Activated CD4-positive, alpha-beta T cell treated with anti-CD3 and anti-CD28 coated beads, Interleukin-2, amount 50 U/mL, for 24 hours (primary cell): ENCODE results near the gene GALNT17.
A peak's percentile ranks its signal among the peaks of the same experiment; 100 is the strongest.
"Not testable (repeated sequence)": the region's sequence is repeated elsewhere in the genome, so short reads cannot be mapped to it uniquely, and the experiment has no call there.

Source experiments
- DNase-seq, 2 donors: peaks; one replicate each; pipeline ENCODE4 v3.0.0-alpha.2; 2020; ENCODE audit warnings: low read depth in 1 of 2, low spot score in 1 of 2

Gene GALNT17

DNA sequence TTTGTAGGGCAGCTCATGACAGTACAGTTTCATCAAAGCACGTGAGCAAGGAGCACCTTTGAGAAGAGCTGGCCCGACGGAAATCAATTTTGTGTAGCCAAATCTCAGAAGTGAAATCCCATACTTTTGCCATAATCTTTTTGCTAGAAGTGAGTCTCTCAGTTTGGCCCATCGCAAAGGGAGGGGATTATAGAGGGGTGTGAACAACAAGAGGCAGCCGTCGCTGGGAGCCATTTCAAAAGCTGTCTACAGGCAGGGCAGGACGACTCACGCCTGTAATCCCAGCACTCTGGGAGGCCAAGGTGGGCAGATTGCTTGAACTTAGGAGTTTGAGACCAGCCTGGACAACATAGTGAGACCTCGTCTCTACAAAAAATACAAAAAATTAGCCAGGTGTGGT lies 599.8 kb downstream of the GALNT17 start:
- no peak for DNase-seq

GRCh38 chr7:71733107-71733870 lies 601.3 kb downstream of the GALNT17 start:
- peak; percentile 26 to 55 for DNase-seq

- peak in 1 of 2 donors; percentile 31 for DNase-seq
Measured at GRCh38 chr7:71735961-71736556, 604.1 kb downstream of the GALNT17 start.

- DNase-seq, result not testable (repeated sequence)
Measured at GRCh38 chr7:71737931-71738540, 606.1 kb downstream of the GALNT17 start.

DNA sequence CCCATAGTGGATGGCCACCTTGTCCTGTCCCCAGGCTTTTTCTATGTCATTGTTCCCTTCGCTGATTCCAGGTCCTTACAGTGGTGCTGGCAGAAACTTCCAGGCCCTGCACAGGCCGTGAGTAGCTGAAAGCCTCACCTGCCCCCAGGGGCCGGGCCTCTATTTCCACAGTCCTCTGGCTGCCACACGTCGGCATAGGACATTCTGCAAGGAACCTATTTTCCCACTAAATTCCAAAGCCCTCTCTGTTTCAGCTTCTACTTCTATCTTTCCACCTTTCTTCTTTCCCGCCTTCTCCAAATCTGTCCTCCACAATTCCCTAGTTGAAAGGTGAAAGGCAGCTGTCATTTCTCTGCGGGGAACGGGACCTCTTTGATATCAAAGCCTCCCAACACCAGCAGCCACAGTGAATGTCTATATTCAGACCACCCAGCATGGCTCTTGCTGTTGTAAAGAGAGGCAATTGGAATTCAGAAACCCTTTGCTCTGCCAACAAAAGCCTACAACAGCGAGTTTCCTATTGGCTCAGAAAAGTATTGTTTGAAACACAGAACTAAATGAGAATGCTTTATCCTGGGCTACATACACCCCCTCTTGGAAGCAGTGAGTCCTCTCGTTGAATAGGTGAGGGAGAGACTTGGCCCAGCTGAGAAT lies 607.7 kb downstream of the GALNT17 start:
- DNase-seq, result no peak

- DNase-seq, result no peak
Measured at GRCh38 chr7:71740174-71740560, 608.2 kb downstream of the GALNT17 start.

DNA sequence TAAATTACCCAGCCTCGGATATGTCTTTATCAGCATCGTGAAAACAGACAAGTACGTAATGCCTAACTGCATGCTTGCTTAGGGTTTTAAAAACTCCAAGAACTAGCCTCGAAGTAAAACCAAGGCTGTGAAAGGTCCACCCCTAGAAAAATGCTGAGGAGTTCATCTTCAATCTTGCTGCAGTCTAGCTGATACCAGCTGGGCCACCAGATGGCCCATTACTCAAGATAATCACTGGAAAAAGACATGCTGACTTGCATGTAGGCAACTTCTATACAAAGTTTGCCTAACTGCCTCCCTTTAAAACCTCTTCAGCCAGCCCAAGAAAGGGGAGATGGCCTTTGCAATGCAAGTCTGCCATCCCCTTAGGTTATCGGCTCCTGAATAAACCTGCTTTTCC lies 614.1 kb downstream of the GALNT17 start:
- no peak for DNase-seq

- no peak for DNase-seq
Measured at GRCh38 chr7:71750290-71750689, 618.3 kb downstream of the GALNT17 start.

GRCh38 chr7:71752171-71752935 lies 620.4 kb downstream of the GALNT17 start:
- peak in 1 of 2 donors; percentile 4 for DNase-seq

- no peak for DNase-seq
Measured at GRCh38 chr7:71753236-71753635, 621.3 kb downstream of the GALNT17 start.

DNA sequence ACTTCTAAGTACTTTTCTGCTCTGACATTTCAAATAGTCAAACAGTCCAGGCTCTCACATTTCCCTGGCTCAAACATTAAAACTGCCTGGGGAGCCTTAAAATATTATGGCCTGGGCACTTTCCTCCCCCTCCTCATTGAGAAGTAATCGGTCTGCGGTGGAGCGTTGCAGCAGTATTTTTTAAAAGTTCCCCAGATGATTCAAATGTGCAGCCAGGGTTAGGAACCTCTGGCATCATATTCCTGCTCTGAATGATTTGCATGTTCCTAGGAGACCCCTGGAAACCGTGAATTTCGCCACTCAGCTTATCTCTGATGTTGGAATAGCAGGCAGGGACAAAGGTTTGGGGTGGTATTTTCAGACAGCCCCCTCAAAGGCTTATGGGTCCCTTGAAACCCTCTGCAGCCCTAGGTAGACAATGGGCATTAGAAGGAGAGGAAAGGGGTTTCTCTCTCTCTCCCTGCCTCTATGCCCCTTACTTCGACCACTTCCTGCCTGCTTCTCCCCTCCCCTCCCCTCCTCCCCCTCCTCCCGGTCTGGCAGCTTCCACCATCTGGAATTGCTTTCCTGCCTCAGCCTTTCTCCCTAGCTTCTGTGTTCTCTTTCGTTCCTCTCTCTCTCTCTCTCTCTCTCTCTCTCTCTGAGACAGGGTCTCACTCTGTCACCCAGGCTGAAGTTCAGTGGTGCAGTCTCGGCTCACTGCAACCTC lies 622.2 kb downstream of the GALNT17 start:
- no peak for DNase-seq

- no peak for DNase-seq
Measured at GRCh38 chr7:71754828-71755227, 622.9 kb downstream of the GALNT17 start.

GRCh38 chr7:71761336-71761735 lies 629.4 kb downstream of the GALNT17 start:
- DNase-seq, result no peak
